Measurements from ENCODE around the gene SLC38A2.

SLC38A2 gene

DNA sequence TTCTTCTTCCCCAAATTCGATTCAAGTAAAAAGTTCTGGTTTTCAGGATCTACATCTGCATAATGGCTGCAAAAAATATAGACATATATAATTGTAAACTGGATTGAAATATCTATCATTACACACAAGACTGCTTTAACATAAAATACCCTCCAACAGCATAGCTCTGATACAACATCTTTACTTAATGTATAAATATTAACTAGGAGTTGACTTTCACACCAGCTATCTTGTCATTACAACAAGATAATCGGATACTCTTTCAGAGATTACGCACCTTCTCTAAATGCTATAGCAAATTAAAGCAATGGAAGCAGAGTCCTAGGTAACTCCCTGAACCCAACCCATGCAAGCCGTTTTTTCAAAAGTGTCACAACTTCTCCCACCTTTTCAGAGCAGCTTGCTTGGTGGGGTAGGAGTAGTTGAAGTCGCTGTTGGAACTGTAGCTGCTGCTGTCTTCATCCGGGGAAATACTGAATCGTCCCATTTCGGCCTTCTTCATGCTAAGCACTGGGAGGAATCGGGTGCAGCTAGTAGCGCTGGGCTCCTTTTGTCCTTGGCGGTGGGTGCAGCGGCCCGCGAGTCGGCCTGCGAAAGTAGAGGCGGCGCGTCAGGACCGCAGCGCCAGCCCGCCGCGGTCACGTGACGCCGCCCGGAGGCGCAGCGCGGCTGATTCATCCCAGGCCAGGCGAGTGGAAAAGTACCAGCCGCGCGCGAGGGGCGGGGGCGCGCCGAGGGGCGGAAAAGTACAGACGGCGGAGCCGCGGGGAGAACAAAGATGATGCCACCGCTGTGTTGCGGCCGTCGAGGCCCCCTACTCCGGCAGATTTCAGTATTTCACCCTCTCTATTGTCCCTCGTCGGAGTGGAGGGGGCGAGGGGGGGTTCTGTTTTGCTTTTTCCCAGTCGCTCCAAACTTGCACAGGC lies 1.5 kb downstream of the SLC38A2 start:
- Histone ChIP-seq H3K36me3 (ENCODE audit: control insufficient read depth, insufficient read depth, low read length) (peaks cover 30% of the 10 kb centered on the region), H3K27me3 (ENCODE audit: control insufficient read depth, insufficient read depth, low read length) (peaks cover 19% of the 10 kb centered on the region), H3K9me3 (ENCODE audit: control insufficient read depth, insufficient read depth, low read length) (no peaks in the 10 kb centered on the region), H3K4me1 (ENCODE audit: control insufficient read depth, insufficient read depth, low read length) (peaks cover 9% of the 10 kb centered on the region), H3K4me3 (ENCODE audit: low read depth, low read length) (peak overlapping the region; percentile 98), H3K9ac (ENCODE audit: low read depth, low read length) (peak overlapping the region; percentile 98)

- H3K9ac ChIP-seq (ENCODE audit: low read depth, low read length) = no peak overlapping the region
- no peaks in the 10 kb centered on the region for H3K9me3 ChIP-seq (ENCODE audit: control insufficient read depth, insufficient read depth, low read length)
- H3K27me3 ChIP-seq (ENCODE audit: control insufficient read depth, insufficient read depth, low read length) = peaks cover 18% of the 10 kb centered on the region
- peaks cover 36% of the 10 kb centered on the region for H3K36me3 ChIP-seq (ENCODE audit: control insufficient read depth, insufficient read depth, low read length)
- H3K4me1 ChIP-seq (ENCODE audit: control insufficient read depth, insufficient read depth, low read length) = peaks cover 9% of the 10 kb centered on the region
- H3K4me3 ChIP-seq (ENCODE audit: low read depth, low read length) = peak overlapping the region; percentile 98
Observed at GRCh38 chr12:46370380-46370734, 2.2 kb downstream of the SLC38A2 start.

- no peaks in the 10 kb centered on the region for H3K9me3 ChIP-seq (ENCODE audit: control insufficient read depth, insufficient read depth, low read length)
- peaks cover 9% of the 10 kb centered on the region for H3K4me1 ChIP-seq (ENCODE audit: control insufficient read depth, insufficient read depth, low read length)
- H3K36me3 ChIP-seq (ENCODE audit: control insufficient read depth, insufficient read depth, low read length) = peaks cover 41% of the 10 kb centered on the region
- peak overlapping the region; percentile 98 for H3K4me3 ChIP-seq (ENCODE audit: low read depth, low read length)
- peaks cover 12% of the 10 kb centered on the region for H3K27me3 ChIP-seq (ENCODE audit: control insufficient read depth, insufficient read depth, low read length)
- H3K9ac ChIP-seq (ENCODE audit: low read depth, low read length) = no peak overlapping the region
Observed at GRCh38 chr12:46369474-46370379, 2.8 kb downstream of the SLC38A2 start.

- Histone ChIP-seq H3K9ac (ENCODE audit: low read depth, low read length) (no peak overlapping the region), H3K4me3 (ENCODE audit: low read depth, low read length) (peak overlapping the region; percentile 18), H3K36me3 (ENCODE audit: control insufficient read depth, insufficient read depth, low read length) (peaks cover 41% of the 10 kb centered on the region), H3K4me1 (ENCODE audit: control insufficient read depth, insufficient read depth, low read length) (peaks cover 8% of the 10 kb centered on the region), H3K27me3 (ENCODE audit: control insufficient read depth, insufficient read depth, low read length) (peaks cover 6% of the 10 kb centered on the region), H3K9me3 (ENCODE audit: control insufficient read depth, insufficient read depth, low read length) (no peaks in the 10 kb centered on the region)
Observed at GRCh38 chr12:46369095-46369473, 3.5 kb downstream of the SLC38A2 start.

DNA sequence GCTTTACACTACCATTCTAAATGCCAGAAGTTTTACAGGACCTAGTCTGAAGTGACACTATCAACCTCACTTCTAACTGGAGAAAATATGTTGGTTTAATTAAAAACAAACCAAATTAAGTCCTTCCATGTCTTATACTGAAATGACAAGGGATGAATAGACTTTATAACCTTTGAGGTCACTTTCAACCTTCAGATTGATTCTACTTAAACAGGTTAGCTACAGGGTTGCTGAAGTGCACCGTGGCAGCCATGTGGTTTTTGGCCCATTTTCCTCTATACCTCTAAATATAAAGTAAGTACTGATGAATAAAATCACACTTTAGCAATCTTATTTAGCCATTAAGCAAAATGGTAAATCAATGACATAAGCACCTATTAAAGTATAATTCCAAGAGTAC lies 3.9 kb downstream of the SLC38A2 start:
- H3K4me3 ChIP-seq (ENCODE audit: low read depth, low read length) = peak overlapping the region; percentile 18
- no peak overlapping the region for H3K9ac ChIP-seq (ENCODE audit: low read depth, low read length)
- no peaks in the 10 kb centered on the region for H3K9me3 ChIP-seq (ENCODE audit: control insufficient read depth, insufficient read depth, low read length)
- H3K27me3 ChIP-seq (ENCODE audit: control insufficient read depth, insufficient read depth, low read length) = peaks cover 2% of the 10 kb centered on the region
- H3K36me3 ChIP-seq (ENCODE audit: control insufficient read depth, insufficient read depth, low read length) = peaks cover 43% of the 10 kb centered on the region
- peaks cover 5% of the 10 kb centered on the region for H3K4me1 ChIP-seq (ENCODE audit: control insufficient read depth, insufficient read depth, low read length)

GRCh38 chr12:46368138-46368537 lies 4.4 kb downstream of the SLC38A2 start:
- Histone ChIP-seq H3K36me3 (ENCODE audit: control insufficient read depth, insufficient read depth, low read length) (peaks cover 47% of the 10 kb centered on the region), H3K4me1 (ENCODE audit: control insufficient read depth, insufficient read depth, low read length) (peaks cover 5% of the 10 kb centered on the region), H3K9ac (ENCODE audit: low read depth, low read length) (no peak overlapping the region), H3K27me3 (ENCODE audit: control insufficient read depth, insufficient read depth, low read length) (no peaks in the 10 kb centered on the region), H3K4me3 (ENCODE audit: low read depth, low read length) (no peak overlapping the region), H3K9me3 (ENCODE audit: control insufficient read depth, insufficient read depth, low read length) (no peaks in the 10 kb centered on the region)

GRCh38 chr12:46367351-46368029 lies 5.1 kb downstream of the SLC38A2 start:
- Histone ChIP-seq H3K27me3 (ENCODE audit: control insufficient read depth, insufficient read depth, low read length) (no peaks in the 10 kb centered on the region), H3K36me3 (ENCODE audit: control insufficient read depth, insufficient read depth, low read length) (peaks cover 52% of the 10 kb centered on the region), H3K4me3 (ENCODE audit: low read depth, low read length) (no peak overlapping the region), H3K4me1 (ENCODE audit: control insufficient read depth, insufficient read depth, low read length) (peaks cover 5% of the 10 kb centered on the region), H3K9ac (ENCODE audit: low read depth, low read length) (no peak overlapping the region), H3K9me3 (ENCODE audit: control insufficient read depth, insufficient read depth, low read length) (no peaks in the 10 kb centered on the region)

DNA sequence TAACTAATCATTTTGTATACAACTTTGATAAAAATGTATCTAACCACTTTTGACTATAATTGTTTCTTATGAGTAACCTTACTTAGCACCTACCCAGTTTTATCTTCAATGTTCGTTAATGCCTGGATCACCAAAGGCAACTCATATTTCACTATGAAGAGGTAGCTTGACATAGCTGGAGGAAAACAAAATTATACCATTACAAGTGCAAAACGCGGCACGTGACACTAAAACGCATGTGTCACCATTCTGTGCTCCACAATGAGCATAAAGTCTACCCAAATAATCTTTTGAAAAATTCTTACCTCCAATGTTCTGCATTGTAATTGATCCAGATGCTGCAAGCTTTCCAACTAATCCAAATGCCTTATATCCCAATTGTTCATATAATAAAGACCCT lies 5.8 kb downstream of the SLC38A2 start:
- Histone ChIP-seq H3K27me3 (ENCODE audit: control insufficient read depth, insufficient read depth, low read length) (no peaks in the 10 kb centered on the region), H3K4me3 (ENCODE audit: low read depth, low read length) (no peak overlapping the region), H3K9ac (ENCODE audit: low read depth, low read length) (no peak overlapping the region), H3K4me1 (ENCODE audit: control insufficient read depth, insufficient read depth, low read length) (peaks cover 5% of the 10 kb centered on the region), H3K9me3 (ENCODE audit: control insufficient read depth, insufficient read depth, low read length) (no peaks in the 10 kb centered on the region), H3K36me3 (ENCODE audit: control insufficient read depth, insufficient read depth, low read length) (peaks cover 58% of the 10 kb centered on the region)

DNA sequence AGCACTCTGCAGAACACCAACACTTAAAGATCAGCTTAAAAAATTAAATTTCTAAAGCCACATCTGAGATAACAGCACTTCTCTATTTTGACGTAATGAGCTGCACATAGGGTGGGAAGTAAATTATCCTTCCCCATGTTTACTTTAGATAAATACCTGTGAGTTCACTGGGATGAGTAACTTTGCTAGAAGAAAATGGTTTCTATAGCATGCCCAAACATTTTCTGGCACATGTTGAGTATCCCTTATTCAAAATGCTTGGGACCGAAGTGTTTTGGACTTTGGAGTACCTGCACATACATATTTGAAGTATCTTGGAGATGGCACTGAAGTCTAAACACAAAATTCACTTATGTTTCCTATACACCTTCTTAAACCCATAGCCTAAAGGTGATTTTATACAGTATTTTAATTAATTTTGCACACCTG lies 6.6 kb downstream of the SLC38A2 start:
- no peak overlapping the region for H3K9ac ChIP-seq (ENCODE audit: low read depth, low read length)

GRCh38 chr12:46364777-46365580 lies 7.6 kb downstream of the SLC38A2 start:
- H3K4me3 ChIP-seq (ENCODE audit: low read depth, low read length) = no peak overlapping the region
- H3K36me3 ChIP-seq (ENCODE audit: control insufficient read depth, insufficient read depth, low read length) = peaks cover 63% of the 10 kb centered on the region
- H3K9ac ChIP-seq (ENCODE audit: low read depth, low read length) = no peak overlapping the region
- peaks cover 5% of the 10 kb centered on the region for H3K4me1 ChIP-seq (ENCODE audit: control insufficient read depth, insufficient read depth, low read length)
- no peaks in the 10 kb centered on the region for H3K9me3 ChIP-seq (ENCODE audit: control insufficient read depth, insufficient read depth, low read length)
- no peaks in the 10 kb centered on the region for H3K27me3 ChIP-seq (ENCODE audit: control insufficient read depth, insufficient read depth, low read length)

More for the DNA sequence above, 6.6 kb downstream of the SLC38A2 start:
- peaks cover 63% of the 10 kb centered on the region for H3K36me3 ChIP-seq (ENCODE audit: control insufficient read depth, insufficient read depth, low read length)
- H3K4me3 ChIP-seq (ENCODE audit: low read depth, low read length) = no peak overlapping the region
- peaks cover 5% of the 10 kb centered on the region for H3K4me1 ChIP-seq (ENCODE audit: control insufficient read depth, insufficient read depth, low read length)
- no peaks in the 10 kb centered on the region for H3K27me3 ChIP-seq (ENCODE audit: control insufficient read depth, insufficient read depth, low read length)
- no peaks in the 10 kb centered on the region for H3K9me3 ChIP-seq (ENCODE audit: control insufficient read depth, insufficient read depth, low read length)

DNA sequence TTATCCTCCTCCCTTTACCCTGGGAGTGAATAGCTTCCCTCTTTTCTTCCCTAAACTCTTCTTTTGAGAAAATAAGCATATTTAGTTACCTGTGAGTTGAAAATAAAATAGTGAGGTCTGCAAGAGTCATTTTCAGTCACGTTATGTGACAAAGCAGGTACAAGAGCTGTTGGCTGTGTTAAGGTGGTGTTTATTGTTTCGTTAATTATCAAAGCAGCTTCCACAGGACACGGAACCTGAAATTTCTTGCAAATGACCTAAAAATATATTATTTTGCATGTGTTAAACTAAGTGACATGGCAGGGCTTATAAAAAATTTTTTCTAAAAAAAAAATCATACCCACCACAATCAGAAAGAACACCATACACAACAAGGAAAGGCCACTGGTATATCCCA lies 8.3 kb downstream of the SLC38A2 start:
- H3K9me3 ChIP-seq (ENCODE audit: control insufficient read depth, insufficient read depth, low read length) = no peaks in the 10 kb centered on the region
- H3K27me3 ChIP-seq (ENCODE audit: control insufficient read depth, insufficient read depth, low read length) = no peaks in the 10 kb centered on the region
- no peak overlapping the region for H3K4me3 ChIP-seq (ENCODE audit: low read depth, low read length)
- H3K36me3 ChIP-seq (ENCODE audit: control insufficient read depth, insufficient read depth, low read length) = peaks cover 63% of the 10 kb centered on the region
- no peak overlapping the region for H3K9ac ChIP-seq (ENCODE audit: low read depth, low read length)
- peaks cover under 1% of the 10 kb centered on the region for H3K4me1 ChIP-seq (ENCODE audit: control insufficient read depth, insufficient read depth, low read length)

All from iPS-15b (cell line).